PFSK-1 (cell line): ENCODE measurements around the gene STAC2.

ENCODE experiments used
- POLR2AphosphoS5 ChIP-seq: IDR thresholded peaks from 2 replicates; pipeline ENCODE4 v1.6.1; 2012; ENCODE audit warnings: low read depth, mild to moderate bottlenecking, control low read depth, low read length, moderate library complexity
- TAF1 ChIP-seq: IDR thresholded peaks from 2 replicates; pipeline ENCODE4 v1.6.1; 2012; ENCODE audit warnings: low read length, control low read depth, borderline replicate concordance; ENCODE audit not compliant: insufficient read depth
- TF ChIP-seq, protein P1 (sequence below), 2 experiments: IDR thresholded peaks; 2 replicates each; pipeline versions ENCODE4 v1.6.1 to v1.8.0; 2011 to 2012; ENCODE audit warnings: low read depth in 2 of 2, low read length in 2 of 2, control low read depth in 1 of 2, inconsistent platforms in 1 of 2, mild to moderate bottlenecking in 1 of 2, moderate library complexity in 1 of 2; ENCODE audit not compliant: insufficient read depth in 1 of 2

DNA sequence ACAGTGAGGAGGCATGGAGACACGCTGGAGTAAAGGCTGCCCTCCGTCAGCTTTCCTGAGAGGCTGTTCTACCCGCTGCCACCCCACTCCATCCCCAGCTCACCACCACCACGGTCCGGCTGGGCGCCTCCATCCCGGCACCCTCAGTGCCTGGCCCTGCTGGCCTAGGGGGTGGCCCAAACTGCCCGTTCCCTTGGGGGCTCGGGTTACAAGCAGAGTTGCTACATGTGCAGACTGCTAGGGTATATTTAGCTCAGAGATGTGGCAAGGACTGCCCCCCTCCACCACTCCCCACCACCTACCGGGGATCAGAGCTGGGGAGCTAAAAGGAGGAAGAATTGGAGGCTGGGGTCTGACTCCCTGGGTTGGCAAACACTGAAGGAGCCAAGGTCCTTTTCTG, 32.4 kb downstream of the STAC2 start:
- TF ChIP-seq, protein P1, sequence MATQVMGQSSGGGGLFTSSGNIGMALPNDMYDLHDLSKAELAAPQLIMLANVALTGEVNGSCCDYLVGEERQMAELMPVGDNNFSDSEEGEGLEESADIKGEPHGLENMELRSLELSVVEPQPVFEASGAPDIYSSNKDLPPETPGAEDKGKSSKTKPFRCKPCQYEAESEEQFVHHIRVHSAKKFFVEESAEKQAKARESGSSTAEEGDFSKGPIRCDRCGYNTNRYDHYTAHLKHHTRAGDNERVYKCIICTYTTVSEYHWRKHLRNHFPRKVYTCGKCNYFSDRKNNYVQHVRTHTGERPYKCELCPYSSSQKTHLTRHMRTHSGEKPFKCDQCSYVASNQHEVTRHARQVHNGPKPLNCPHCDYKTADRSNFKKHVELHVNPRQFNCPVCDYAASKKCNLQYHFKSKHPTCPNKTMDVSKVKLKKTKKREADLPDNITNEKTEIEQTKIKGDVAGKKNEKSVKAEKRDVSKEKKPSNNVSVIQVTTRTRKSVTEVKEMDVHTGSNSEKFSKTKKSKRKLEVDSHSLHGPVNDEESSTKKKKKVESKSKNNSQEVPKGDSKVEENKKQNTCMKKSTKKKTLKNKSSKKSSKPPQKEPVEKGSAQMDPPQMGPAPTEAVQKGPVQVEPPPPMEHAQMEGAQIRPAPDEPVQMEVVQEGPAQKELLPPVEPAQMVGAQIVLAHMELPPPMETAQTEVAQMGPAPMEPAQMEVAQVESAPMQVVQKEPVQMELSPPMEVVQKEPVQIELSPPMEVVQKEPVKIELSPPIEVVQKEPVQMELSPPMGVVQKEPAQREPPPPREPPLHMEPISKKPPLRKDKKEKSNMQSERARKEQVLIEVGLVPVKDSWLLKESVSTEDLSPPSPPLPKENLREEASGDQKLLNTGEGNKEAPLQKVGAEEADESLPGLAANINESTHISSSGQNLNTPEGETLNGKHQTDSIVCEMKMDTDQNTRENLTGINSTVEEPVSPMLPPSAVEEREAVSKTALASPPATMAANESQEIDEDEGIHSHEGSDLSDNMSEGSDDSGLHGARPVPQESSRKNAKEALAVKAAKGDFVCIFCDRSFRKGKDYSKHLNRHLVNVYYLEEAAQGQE (IDR thresholded peaks at IDR 0.05; ENCODE audit: insufficient read depth in 1 of 2, low read depth in 2 of 2, low read length in 2 of 2): no peak
- TF ChIP-seq POLR2AphosphoS5 (no peak), TAF1 (no peak)
